ENCODE data around the gene FATE1.
"Not testable (repeated sequence)": the region's sequence is repeated elsewhere in the genome, so short reads cannot be mapped to it uniquely, and the experiment has no call there.

The FATE1 gene

DNA sequence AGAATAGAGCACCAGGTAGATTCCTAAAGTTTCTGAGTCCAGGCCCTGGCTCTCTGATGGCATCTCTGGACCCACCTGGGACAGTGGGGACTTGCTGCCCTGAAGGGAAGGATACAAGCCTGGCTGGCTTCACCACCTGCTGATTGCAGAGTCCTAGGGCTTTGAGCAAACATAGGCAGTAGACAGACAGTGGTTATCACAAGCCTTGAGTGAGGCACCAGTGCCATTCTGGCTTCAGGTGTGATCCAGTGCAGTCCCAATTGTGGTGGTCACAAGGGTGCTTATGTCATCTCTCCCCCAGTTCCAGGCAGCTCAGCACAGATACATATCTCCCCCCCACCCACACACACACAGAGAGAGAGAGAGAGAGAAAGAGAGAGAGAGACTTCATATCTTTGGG is 27.1 kb upstream of the FATE1 start:
- H3K36me3 ChIP-seq (replicated peaks) = no peaks in the 10 kb centered on the region
- in situ Hi-C loops (cut with HindIII; ENCODE audit: low pct_ligation_motif_present, low sequenced_read_pairs) = no loop called here
- H3K4me3 ChIP-seq (ENCODE audit: low read depth, low read length) = no peak overlapping the region
- no peaks in the 10 kb centered on the region for H3K27me3 ChIP-seq (replicated peaks)
- H3K27ac ChIP-seq = no peak overlapping the region
- TF ChIP-seq CTCF (IDR thresholded peaks at IDR 0.05; ENCODE audit: low read depth, low read length, missing control alignments) = no peak
- DNase-seq = no peak

GRCh38 chrX:151692825-151693224 is 23.0 kb upstream of the FATE1 start:
- no peak for DNase-seq
- Histone ChIP-seq H3K27me3 (replicated peaks) (no peaks in the 10 kb centered on the region), H3K36me3 (replicated peaks) (no peaks in the 10 kb centered on the region), H3K27ac (no peak overlapping the region), H3K4me3 (ENCODE audit: low read depth, low read length) (no peak overlapping the region)
- in situ Hi-C loops (cut with HindIII; ENCODE audit: low pct_ligation_motif_present, low sequenced_read_pairs) = no loop called here
- no peak for TF ChIP-seq CTCF (IDR thresholded peaks at IDR 0.05; ENCODE audit: low read depth, low read length, missing control alignments)

- Histone ChIP-seq H3K36me3 (replicated peaks) (no peaks in the 10 kb centered on the region), H3K27me3 (replicated peaks) (no peaks in the 10 kb centered on the region), H3K27ac (no peak overlapping the region), H3K4me3 (ENCODE audit: low read depth, low read length) (no peak overlapping the region)
- no peak for DNase-seq
- in situ Hi-C loops (cut with HindIII; ENCODE audit: low pct_ligation_motif_present, low sequenced_read_pairs) = no loop called here
- TF ChIP-seq CTCF (IDR thresholded peaks at IDR 0.05; ENCODE audit: low read depth, low read length, missing control alignments) = no peak
Observed at GRCh38 chrX:151694121-151694520, 21.7 kb upstream of the FATE1 start.

GRCh38 chrX:151694661-151695582 is 20.9 kb upstream of the FATE1 start, which contains the start of gene PRRG3:
Gene PRRG3, plus strand, starts transcription at chrX:151695458. Its CDS starts 3,357 bp downstream, at chrX:151698815.
- Histone ChIP-seq H3K27ac (no peak within 1 kb of the TSS), H3K27me3 (replicated peaks) (no peaks in the 10 kb centered on the region), H3K36me3 (replicated peaks) (no peaks in the 10 kb centered on the region), H3K4me3 (ENCODE audit: low read depth, low read length) (no peak within 1 kb of the TSS)
- in situ Hi-C loops (cut with HindIII; ENCODE audit: low pct_ligation_motif_present, low sequenced_read_pairs) = no loop called here
- DNase-seq = no peak
- TF ChIP-seq CTCF (IDR thresholded peaks at IDR 0.05; ENCODE audit: low read depth, low read length, missing control alignments) = no peak

DNA sequence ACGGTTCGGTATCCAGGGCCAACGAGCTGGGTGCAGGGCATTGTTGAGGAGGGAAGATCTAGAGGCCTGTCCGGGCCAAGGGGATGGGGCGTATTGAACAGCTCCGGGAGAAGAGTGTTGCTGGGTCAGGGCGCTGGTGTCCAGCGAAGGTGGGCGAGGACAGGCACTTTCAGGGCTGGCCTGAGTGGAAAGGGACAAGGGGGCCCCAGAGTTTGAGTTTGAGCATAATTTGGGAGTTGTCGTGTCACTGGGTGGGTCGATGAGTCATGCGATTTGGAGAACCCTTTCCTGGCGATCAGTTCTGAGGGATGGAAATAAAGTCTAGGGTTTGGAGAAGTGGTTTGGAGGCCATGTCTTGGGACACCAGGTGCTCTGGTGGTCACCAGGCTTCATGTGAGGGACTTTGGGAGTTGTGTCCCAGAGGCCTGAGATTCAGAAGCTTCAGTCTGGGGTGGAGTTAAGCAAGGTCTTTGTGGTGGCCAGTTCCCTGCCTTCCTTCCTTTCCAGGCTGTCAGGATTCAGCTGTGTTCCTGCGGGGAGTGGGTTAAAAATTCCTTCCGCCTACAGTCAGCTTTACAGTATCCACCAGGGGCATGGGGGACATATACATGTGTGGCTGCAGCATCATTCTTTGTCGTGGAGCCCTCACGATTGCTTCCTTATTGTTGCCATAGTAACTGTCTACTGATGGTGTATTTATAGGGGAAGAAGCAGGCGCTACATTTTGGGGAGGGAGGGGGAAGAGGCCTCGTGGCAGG is 20.1 kb upstream of the FATE1 start:
- TF ChIP-seq CTCF (IDR thresholded peaks at IDR 0.05; ENCODE audit: low read depth, low read length, missing control alignments) = no peak
- Histone ChIP-seq H3K27me3 (replicated peaks) (no peaks in the 10 kb centered on the region), H3K27ac (no peak overlapping the region), H3K36me3 (replicated peaks) (no peaks in the 10 kb centered on the region), H3K4me3 (ENCODE audit: low read depth, low read length) (no peak overlapping the region)
- DNase-seq = no peak
- in situ Hi-C loops (cut with HindIII; ENCODE audit: low pct_ligation_motif_present, low sequenced_read_pairs) = no loop called here

GRCh38 chrX:151697082-151697481 is 18.8 kb upstream of the FATE1 start:
- DNase-seq; H3K27ac ChIP-seq; H3K36me3 ChIP-seq (replicated peaks); H3K27me3 ChIP-seq (replicated peaks); H3K4me3 ChIP-seq (ENCODE audit: low read depth, low read length); in situ Hi-C loops (cut with HindIII; ENCODE audit: low pct_ligation_motif_present, low sequenced_read_pairs): not testable (repeated sequence)

Measured in brain microvascular endothelial cell (primary cell).